Stimulated activated naive CD4-positive, alpha-beta T cell treated with Interleukin-2 at 50 U/mL for 16 hours (primary cell): ENCODE measurements around the gene FAM135A.
"Not testable (repeated sequence)": the region's sequence is repeated elsewhere in the genome, so short reads cannot be mapped to it uniquely, and the experiment has no call there.

Source experiments
- DNase-seq: peaks from one replicate; lab custom pipeline; 2025; lab: John Stamatoyannopoulos, UW

The FAM135A gene

GRCh38 chr6:70459699-70460098, 46.4 kb downstream of the FAM135A start:
- DNase-seq, result not testable (repeated sequence)

GRCh38 chr6:70470016-70470415, 56.7 kb downstream of the FAM135A start:
- DNase-seq, result no peak

GRCh38 chr6:70470510-70470909, 57.2 kb downstream of the FAM135A start:
- not testable (repeated sequence) for DNase-seq

- no peak for DNase-seq
Observed at GRCh38 chr6:70474751-70475150, 61.4 kb downstream of the FAM135A start.

- DNase-seq, result no peak
Observed at GRCh38 chr6:70479236-70479635, 65.9 kb downstream of the FAM135A start.

GRCh38 chr6:70486638-70487037, 73.3 kb downstream of the FAM135A start:
- DNase-seq, result not testable (repeated sequence)

- DNase-seq, result no peak
Observed at GRCh38 chr6:70489364-70489763, 76.1 kb downstream of the FAM135A start.

GRCh38 chr6:70494833-70495232, 81.5 kb downstream of the FAM135A start:
- no peak for DNase-seq

- DNase-seq, result not testable (repeated sequence)
Observed at GRCh38 chr6:70495790-70496189, 82.5 kb downstream of the FAM135A start.

- no peak for DNase-seq
Observed at GRCh38 chr6:70502484-70502883, 89.2 kb downstream of the FAM135A start.

GRCh38 chr6:70503813-70504465, 90.6 kb downstream of the FAM135A start:
- DNase-seq, result no peak

- no peak for DNase-seq
Observed at GRCh38 chr6:70506321-70506720, 93.0 kb downstream of the FAM135A start.

- DNase-seq, result no peak
Observed at GRCh38 chr6:70507161-70507560, 93.9 kb downstream of the FAM135A start.

GRCh38 chr6:70508953-70509352, 95.6 kb downstream of the FAM135A start:
- no peak for DNase-seq

- DNase-seq, result no peak
Observed at GRCh38 chr6:70510600-70510999, 97.3 kb downstream of the FAM135A start.

GRCh38 chr6:70518723-70519122, 105.4 kb downstream of the FAM135A start:
- no peak for DNase-seq

- DNase-seq, result no peak
Observed at GRCh38 chr6:70520575-70520974, 107.3 kb downstream of the FAM135A start.

GRCh38 chr6:70524721-70525286, 111.5 kb downstream of the FAM135A start:
- no peak for DNase-seq

- no peak for DNase-seq
Observed at GRCh38 chr6:70527071-70527737, 113.9 kb downstream of the FAM135A start.

- no peak for DNase-seq
Observed at GRCh38 chr6:70530023-70530422, 116.7 kb downstream of the FAM135A start.

- DNase-seq, result no peak
Observed at GRCh38 chr6:70531133-70531532, 117.8 kb downstream of the FAM135A start.

- no peak for DNase-seq
Observed at GRCh38 chr6:70537266-70537665, 124.0 kb downstream of the FAM135A start.

GRCh38 chr6:70538376-70538775, 125.1 kb downstream of the FAM135A start:
- DNase-seq, result no peak
